KOPT-K1 (cell line): Measurements from ENCODE around the gene RTN4R.

Source experiments
- H3K27ac ChIP-seq: fragments of 200-600 bp; sonication (generic); 2 replicates; pipeline ENCODE4 v1.5.1; 2016; ENCODE audit warnings: antibody characterized with exemption, mild to moderate bottlenecking, low read depth, low read length; ENCODE audit not compliant: poor library complexity, severe bottlenecking
- H3K36me3 ChIP-seq: fragments of 200-600 bp; sonication (generic); 2 replicates; pipeline ENCODE4 v1.5.1; 2017; ENCODE audit warnings: antibody characterized with exemption, mild to moderate bottlenecking, low read length, moderate library complexity; ENCODE audit not compliant: insufficient read depth
- H3K9me3 ChIP-seq: fragments of 200-600 bp; sonication (generic); 2 replicates; pipeline ENCODE4 v1.5.1; 2017; ENCODE audit warnings: antibody characterized with exemption, low read length, mild to moderate bottlenecking; ENCODE audit not compliant: insufficient read depth, poor library complexity, severe bottlenecking

RTN4R gene

GRCh38 chr22:20211409-20211996 lies 56.6 kb downstream of the RTN4R start:
- no peak overlapping the region for H3K27ac ChIP-seq
- H3K9me3 ChIP-seq: no peaks in the 10 kb centered on the region
- no peaks in the 10 kb centered on the region for H3K36me3 ChIP-seq

- no peaks in the 10 kb centered on the region for H3K9me3 ChIP-seq
- H3K36me3 ChIP-seq: no peaks in the 10 kb centered on the region
- no peak overlapping the region for H3K27ac ChIP-seq
Observed at GRCh38 chr22:20210473-20211059, 57.6 kb downstream of the RTN4R start.

- H3K27ac ChIP-seq: no peak overlapping the region
- H3K36me3 ChIP-seq: no peaks in the 10 kb centered on the region
- no peaks in the 10 kb centered on the region for H3K9me3 ChIP-seq
Observed at GRCh38 chr22:20209761-20210250, 58.3 kb downstream of the RTN4R start.

GRCh38 chr22:20208713-20209310 lies 59.3 kb downstream of the RTN4R start:
- no peak overlapping the region for H3K27ac ChIP-seq

GRCh38 chr22:20207277-20208025 lies 60.7 kb downstream of the RTN4R start:
- no peaks in the 10 kb centered on the region for H3K9me3 ChIP-seq
- H3K27ac ChIP-seq: peak overlapping the region; percentile 79
- no peaks in the 10 kb centered on the region for H3K36me3 ChIP-seq

More at GRCh38 chr22:20208713-20209310, 59.3 kb downstream of the RTN4R start:
- H3K9me3 ChIP-seq: no peaks in the 10 kb centered on the region
- no peaks in the 10 kb centered on the region for H3K36me3 ChIP-seq

- peak overlapping the region; percentile 79 for H3K27ac ChIP-seq
- no peaks in the 10 kb centered on the region for H3K36me3 ChIP-seq
- no peaks in the 10 kb centered on the region for H3K9me3 ChIP-seq
Observed at GRCh38 chr22:20206709-20207215, 61.4 kb downstream of the RTN4R start.

- Histone ChIP-seq H3K36me3 (no peaks in the 10 kb centered on the region), H3K9me3 (no peaks in the 10 kb centered on the region), H3K27ac (peak overlapping the region; percentile 79)
Observed at GRCh38 chr22:20205964-20206708, 62.0 kb downstream of the RTN4R start.

- Histone ChIP-seq H3K36me3 (no peaks in the 10 kb centered on the region), H3K9me3 (no peaks in the 10 kb centered on the region), H3K27ac (peak overlapping the region; percentile 79)
Observed at GRCh38 chr22:20205464-20205963, 62.6 kb downstream of the RTN4R start.

- H3K27ac ChIP-seq: no peak overlapping the region
- H3K9me3 ChIP-seq: no peaks in the 10 kb centered on the region
- no peaks in the 10 kb centered on the region for H3K36me3 ChIP-seq
Observed at GRCh38 chr22:20204806-20205205, 63.3 kb downstream of the RTN4R start.

GRCh38 chr22:20204311-20204710 lies 63.8 kb downstream of the RTN4R start:
- no peak overlapping the region for H3K27ac ChIP-seq
- H3K36me3 ChIP-seq: no peaks in the 10 kb centered on the region
- H3K9me3 ChIP-seq: no peaks in the 10 kb centered on the region

- Histone ChIP-seq H3K9me3 (no peaks in the 10 kb centered on the region), H3K27ac (no peak overlapping the region), H3K36me3 (no peaks in the 10 kb centered on the region)
Observed at GRCh38 chr22:20203552-20204201, 64.4 kb downstream of the RTN4R start.

- H3K9me3 ChIP-seq: no peaks in the 10 kb centered on the region
Observed at GRCh38 chr22:20203142-20203551, 65.0 kb downstream of the RTN4R start.

GRCh38 chr22:20201837-20202392 lies 66.2 kb downstream of the RTN4R start:
- Histone ChIP-seq H3K9me3 (no peaks in the 10 kb centered on the region), H3K27ac (no peak overlapping the region)

More at GRCh38 chr22:20203142-20203551, 65.0 kb downstream of the RTN4R start:
- Histone ChIP-seq H3K27ac (no peak overlapping the region), H3K36me3 (no peaks in the 10 kb centered on the region)

GRCh38 chr22:20199906-20200305 lies 68.2 kb downstream of the RTN4R start:
- no peaks in the 10 kb centered on the region for H3K36me3 ChIP-seq
- no peak overlapping the region for H3K27ac ChIP-seq
- H3K9me3 ChIP-seq: no peaks in the 10 kb centered on the region

More at GRCh38 chr22:20201837-20202392, 66.2 kb downstream of the RTN4R start:
- H3K36me3 ChIP-seq: no peaks in the 10 kb centered on the region
